T47D (cell line): ENCODE data around the gene TRPC4AP.
A peak's percentile ranks its signal among the peaks of the same experiment; 100 is the strongest.

Source experiments
- DNase-seq, 2 experiments: peaks; one replicate each; pipeline versions ENCODE4 v3.0.0 to v3.0.0-alpha.2; 2011 to 2012; ENCODE audit warnings: low read depth in 1 of 2, low spot score in 1 of 2
- JUND ChIP-seq: IDR thresholded peaks from 2 replicates; pipeline ENCODE4 v1.6.1; 2012; ENCODE audit warnings: low read depth
- in situ Hi-C: cut with HindIII; loops from 2 replicates; pipeline ENCODE4 v1.10.0; 2016; ENCODE audit warnings: low sequenced_read_pairs, low pct_unique_long_range_greater_than_20kb

The TRPC4AP gene

GRCh38 chr20:35092524-35093266 is at the start of gene TRPC4AP:
TSS of gene TRPC4AP (minus strand) at chr20:35092807. CDS start at chr20:35092781, 26 bp downstream.
- peak; percentile 64 to 94 for DNase-seq
- in situ Hi-C loops, result no loop called here
- no peak for TF ChIP-seq JUND

GRCh38 chr20:35135867-35136586 is 43.4 kb upstream of the TRPC4AP start:
- DNase-seq, result no peak
- in situ Hi-C loops, result no loop called here
- no peak for TF ChIP-seq JUND

- TF ChIP-seq JUND, result no peak
- in situ Hi-C loops, result no loop called here
- no peak for DNase-seq
Measured at GRCh38 chr20:35134880-35135279, 42.3 kb upstream of the TRPC4AP start.

GRCh38 chr20:35134472-35134871 is 41.9 kb upstream of the TRPC4AP start:
- in situ Hi-C loops, result no loop called here
- no peak for TF ChIP-seq JUND
- no peak for DNase-seq

- no peak for DNase-seq
- in situ Hi-C loops, result no loop called here
- TF ChIP-seq JUND, result no peak
Measured at GRCh38 chr20:35133735-35134134, 41.1 kb upstream of the TRPC4AP start.

GRCh38 chr20:35133031-35133430 is 40.4 kb upstream of the TRPC4AP start:
- no peak for TF ChIP-seq JUND
- no peak for DNase-seq
- in situ Hi-C loops, result no loop called here

GRCh38 chr20:35131934-35132333 is 39.3 kb upstream of the TRPC4AP start:
- no peak for TF ChIP-seq JUND
- in situ Hi-C loops, result no loop called here
- DNase-seq, result no peak

GRCh38 chr20:35129647-35130069 is 37.1 kb upstream of the TRPC4AP start:
- in situ Hi-C loops, result no loop called here
- peak in 1 of 2 experiments; percentile 85 for DNase-seq
- peak; percentile 68 for TF ChIP-seq JUND

- no peak for TF ChIP-seq JUND
- in situ Hi-C loops, result no loop called here
- no peak for DNase-seq
Measured at GRCh38 chr20:35125753-35126152, 33.1 kb upstream of the TRPC4AP start.

- DNase-seq, result no peak
- in situ Hi-C loops, result no loop called here
- no peak for TF ChIP-seq JUND
Measured at GRCh38 chr20:35122756-35123405, 30.3 kb upstream of the TRPC4AP start.

- TF ChIP-seq JUND, result no peak
- in situ Hi-C loops, result no loop called here
- no peak for DNase-seq
Measured at GRCh38 chr20:35121186-35121585, 28.6 kb upstream of the TRPC4AP start.

GRCh38 chr20:35120012-35120701 is 27.6 kb upstream of the TRPC4AP start:
- TF ChIP-seq JUND, result no peak
- in situ Hi-C loops, result no loop called here
- DNase-seq, result no peak
